Pancreas (tissue), 10 donors: ENCODE data around the gene RPS21. TPM values are rescaled to one million over a fixed set of nuclear protein-coding genes. Genes with fewer than 3 reads are reported as not detected.

Experiments
- ATAC-seq, 4 donors: fragments of 200-7000 bp; cut with Tn5 transposase; one replicate each; pipeline versions ENCODE4 v1.8.0 to v1.9.1; 2020; ENCODE audit warnings: mild to moderate bottlenecking in 4 of 4, moderate library complexity in 4 of 4
- DNase-seq, 6 donors: peaks; one replicate each; pipeline ENCODE4 v3.0.0-alpha.2; 2020
- FAIRE-seq: peaks from 2 replicates; lab custom pipeline; 2012; peaks lifted over from hg19 to GRCh38; lab: Jason Lieb, UNC
- H3K27ac ChIP-seq, 4 donors: fragments of 200-600 bp; sonication (generic); 1 replicate in 3 of 4; 2 replicates in 1 of 4; pipeline versions ENCODE4 v1.5.0 to v1.8.0; 2020
- H3K27me3 ChIP-seq, 4 donors: fragments of 200-600 bp; one replicate each; pipeline ENCODE4 v1.8.0; 2021
- H3K36me3 ChIP-seq, 3 donors: fragments of 200-600 bp; sonication (generic) in 1 of 3; one replicate each; pipeline versions ENCODE4 v1.5.0 to v1.8.0; 2020 to 2021
- H3K4me1 ChIP-seq, 3 donors: fragments of 200-600 bp; one replicate each; pipeline ENCODE4 v1.8.0; 2021
- H3K4me3 ChIP-seq, 4 donors: fragments of 200-600 bp; sonication (generic) in 2 of 4; one replicate each; pipeline versions ENCODE4 v1.5.0 to v1.8.0; 2020 to 2021
- H3K9me3 ChIP-seq, 4 donors: fragments of 200-600 bp; one replicate each; pipeline ENCODE4 v1.8.0; 2021
- CTCF ChIP-seq, 4 donors: fragments of 200-600 bp; sonication (generic) in 3 of 4; IDR thresholded peaks; one replicate each; pipeline versions ENCODE4 v1.5.0 to v1.8.0; 2021; ENCODE audit warnings: antibody characterized with exemption in 4 of 4
- WGBS, 2 donors: extraction: QIAGEN DNeasy Blood & Tissue Kit; methylation state at CpG; one replicate each; pipeline ENCODE4 v1.1.7; 2013; 5-methylcytosine and 5-hydroxymethylcytosine counted together
- intact Hi-C, 3 donors: fragments of 100-400 bp; cut with DNase I; formaldehyde crosslinking; loops; one replicate each; pipeline versions ENCODE4 v1.11.1 to v1.14.2; 2022
- polyA plus RNA-seq, 2 donors: library from polyadenylated mRNA; stranded (reverse); fragments of 200-250 nt; gene quantifications; one replicate each; pipeline ENCODE4 v1.2.3, GENCODE V29; 2013
- total RNA-seq, 6 donors: library from RNA; stranded (reverse); fragmentation: NEBNext Ultra II Directional in 4 of 6; extraction: Animal tissue kit (Norgen Biotek cat#: 25700) in 4 of 6; gene quantifications; one replicate each; pipeline versions ENCODE4 v1.2.1 to v1.2.4, GENCODE V29; 2021 to 2023
- donor health status: healthy with polysubstance abuse.
- donor health status: DM: no; HTN: no; CAD: no; lungs with moderate emphysema.
- donor health status: DM: no; HTN: no; CAD: no.
- donor health status: control.
- donor health status: control.
- donor health status: Bipolar disorder and iron deficiency.
- donor health status: DM: yes; HTN: yes; CAD: no.
- donor health status: DM: no; HTN: no; CAD: no.
- donor health status: DM: no; HTN: no; CAD: no.
- donor health status: DM: yes; HTN: yes; CAD: no.

RPS21 gene
- total and polyA plus RNA-seq, 8 donors: 662 to 2,141 (median 973) TPM

GRCh38 chr20:62429455-62430310, 42.8 kb downstream of the RPS21 start:
- Histone ChIP-seq H3K4me3 (no peak overlapping the region), H3K4me1 (peaks cover 10 to 16% (median 14%) of the 10 kb centered on the region in 3 donors), H3K9me3 (no peaks in the 10 kb centered on the region), H3K36me3 (no peaks in the 10 kb centered on the region), H3K27ac (no peak overlapping the region), H3K27me3 (no peaks in the 10 kb centered on the region)
- 79 to 80% methylated on average over 21 to 23 of the region's 23 CpGs for WGBS, 2 donors
- no peak for ATAC-seq
- intact Hi-C loops: loop anchor here in 1 of 3 donors (10.0 kb wide), 1 partner anchor 65 kb away; no protein-coding TSS in a partner anchor
- no peak for TF ChIP-seq CTCF (IDR thresholded peaks at IDR 0.05)
- FAIRE-seq: no peak
- DNase-seq: peak in 1 of 6 donors; percentile 72

DNA sequence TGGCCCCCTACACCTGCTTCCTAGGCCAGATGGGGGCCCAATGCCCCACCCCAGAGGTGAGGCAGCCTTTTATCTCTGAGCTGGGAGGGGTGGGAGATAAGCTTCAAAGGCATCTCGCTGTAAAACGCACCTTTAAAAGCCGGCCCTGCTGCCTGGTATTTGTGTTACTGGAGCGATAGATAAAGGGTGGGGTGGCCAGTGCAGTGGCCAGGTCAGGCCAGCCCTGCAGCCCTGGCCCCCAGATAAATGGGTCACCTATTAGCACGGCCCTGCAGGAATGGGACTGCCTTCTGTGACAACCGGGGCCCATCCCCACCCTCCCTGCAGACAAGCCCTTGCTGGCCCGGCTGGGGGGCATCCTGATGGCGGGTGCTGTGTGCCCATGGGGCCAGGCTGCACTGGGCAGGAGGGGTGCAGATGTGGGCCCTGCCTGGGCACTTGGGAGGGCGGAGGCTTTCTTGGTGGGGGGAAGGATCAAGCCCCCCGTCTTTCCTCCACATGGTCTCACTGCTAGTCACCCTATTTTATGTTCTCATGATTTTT, 43.5 kb downstream of the RPS21 start:
- no peak for FAIRE-seq
- TF ChIP-seq CTCF (IDR thresholded peaks at IDR 0.05): no peak
- intact Hi-C loops: loop anchor here in 1 of 3 donors (10.0 kb wide), 1 partner anchor 64 kb away; no protein-coding TSS in a partner anchor
- Histone ChIP-seq H3K36me3 (no peaks in the 10 kb centered on the region), H3K27ac (no peak overlapping the region), H3K27me3 (no peaks in the 10 kb centered on the region), H3K4me1 (peaks cover 10 to 16% (median 14%) of the 10 kb centered on the region in 3 donors), H3K4me3 (no peak overlapping the region), H3K9me3 (no peaks in the 10 kb centered on the region)
- no peak for DNase-seq
- WGBS, 2 donors: 42 to 44% methylated on average over 10 of the region's 10 CpGs
- ATAC-seq: no peak

- WGBS, 2 donors: 42 to 53% methylated on average over 23 of the region's 23 CpGs
- Histone ChIP-seq H3K36me3 (no peaks in the 10 kb centered on the region), H3K4me3 (no peak overlapping the region), H3K27me3 (no peaks in the 10 kb centered on the region), H3K27ac (no peak overlapping the region), H3K4me1 (peaks cover 10 to 16% (median 14%) of the 10 kb centered on the region in 3 donors), H3K9me3 (no peaks in the 10 kb centered on the region)
- no peak for DNase-seq
- TF ChIP-seq CTCF (IDR thresholded peaks at IDR 0.05): no peak
- no peak for FAIRE-seq
- no peak for ATAC-seq
- intact Hi-C loops: loop anchor here in 1 of 3 donors (10.0 kb wide), 1 partner anchor 64 kb away; no protein-coding TSS in a partner anchor
These were observed 44.1 kb downstream of the RPS21 start for GRCh38 chr20:62430866-62431447.

DNA sequence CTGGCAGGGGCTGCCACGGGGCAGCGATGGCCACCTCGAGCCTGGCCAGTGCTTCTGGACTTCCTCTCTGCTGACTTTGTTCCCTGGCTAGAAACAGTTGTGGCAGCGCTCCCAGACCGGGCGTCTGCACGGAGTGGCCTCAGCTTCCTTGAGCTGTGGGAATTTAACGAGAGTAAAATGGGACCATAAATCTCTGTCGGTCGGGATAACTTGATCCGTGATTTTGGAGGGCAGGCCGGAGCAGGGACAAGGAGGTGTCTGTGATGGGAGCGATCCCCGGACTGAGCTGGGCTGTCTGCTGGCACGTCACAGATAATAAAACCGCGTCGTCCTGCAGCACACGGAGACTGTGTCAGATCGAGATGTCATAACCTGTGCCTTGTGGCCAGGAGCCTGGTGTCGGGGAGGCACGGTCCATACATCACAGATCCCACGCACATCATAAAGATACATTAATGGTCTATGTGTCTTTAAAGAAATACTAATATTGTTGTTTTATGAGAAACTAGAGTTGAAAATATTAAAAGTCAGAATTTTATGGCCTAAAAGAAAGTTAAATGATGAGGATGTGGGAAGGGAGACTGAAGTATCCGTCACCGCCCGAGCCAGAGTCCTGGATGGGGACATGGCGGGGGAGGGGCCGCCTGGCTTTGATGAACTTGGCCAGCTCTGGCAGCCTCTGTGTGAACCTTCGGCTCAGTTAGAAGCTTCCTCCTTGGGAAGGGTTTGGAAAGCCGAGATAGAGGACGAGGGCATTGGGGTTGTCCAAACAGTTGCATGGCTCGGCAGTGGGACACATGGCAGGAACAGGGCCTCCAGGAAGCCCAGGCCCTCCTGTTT, 47.0 kb downstream of the RPS21 start:
- 61 to 69% methylated on average over 32 of the region's 32 CpGs for WGBS, 2 donors
- DNase-seq: no peak
- no peak for FAIRE-seq

More for the DNA sequence above, 47.0 kb downstream of the RPS21 start:
- no peak overlapping the region for H3K27ac ChIP-seq
- H3K36me3 ChIP-seq: no peaks in the 10 kb centered on the region
- no peaks in the 10 kb centered on the region for H3K9me3 ChIP-seq
- peak in 1 of 4 donors; percentile 36 for ATAC-seq
- no peak overlapping the region for H3K4me3 ChIP-seq
- no peaks in the 10 kb centered on the region for H3K4me1 ChIP-seq
- intact Hi-C loops: loop anchor here in 1 of 3 donors (10.0 kb wide), 1 partner anchor 61 kb away; no protein-coding TSS in a partner anchor
- no peaks in the 10 kb centered on the region for H3K27me3 ChIP-seq
- TF ChIP-seq CTCF (IDR thresholded peaks at IDR 0.05): no peak
